ENCODE results near the gene PDCD1.

DNA sequence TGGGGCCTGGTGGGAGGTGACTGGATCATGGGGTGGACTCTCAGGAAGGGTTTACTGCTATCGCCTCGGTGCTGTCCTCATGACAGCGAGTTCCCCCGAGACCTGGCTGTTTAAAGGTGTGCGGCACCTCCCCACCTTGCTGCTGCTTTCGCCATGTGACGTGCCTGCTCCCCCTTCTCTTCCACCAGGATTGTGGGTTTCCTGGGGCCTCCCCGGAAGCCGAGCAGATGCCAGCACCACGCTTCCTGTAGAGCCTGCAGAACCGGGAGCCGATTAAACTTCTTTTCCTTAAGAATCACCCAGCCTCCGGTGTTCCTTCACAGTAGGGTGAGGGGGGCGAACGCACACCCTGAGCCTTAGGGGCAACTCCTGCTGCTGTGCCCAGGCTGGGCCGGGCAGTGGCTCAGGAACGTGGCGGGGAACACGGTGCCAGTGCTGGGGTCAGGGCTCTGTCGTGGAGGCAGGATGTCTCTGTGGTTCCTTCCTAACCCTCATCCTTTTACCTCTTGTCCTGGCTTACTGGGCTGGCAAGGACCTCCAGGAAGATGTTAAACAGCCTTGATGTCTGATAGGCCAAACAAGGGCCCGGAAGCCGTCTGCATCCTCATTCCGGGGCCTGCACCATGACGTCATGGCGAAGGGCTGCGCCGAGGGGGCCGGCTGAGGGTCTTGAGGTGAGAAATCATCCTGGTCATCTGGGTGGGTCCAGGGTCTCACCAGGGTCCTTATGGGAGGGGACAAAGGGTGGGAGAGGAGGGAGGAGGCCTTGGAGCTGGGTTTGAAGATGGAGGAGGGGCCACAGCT, 37.0 kb downstream of the PDCD1 start:
- TF ChIP-seq POLR2AphosphoS5 (IDR thresholded peaks at IDR 0.05; ENCODE audit: low read depth, low read length) (no peak), REST (IDR thresholded peaks at IDR 0.05; ENCODE audit: insufficient read depth in 1 of 2, low read depth in 2 of 2, low read length in 2 of 2) (no peak), FOXP2 (optimal IDR thresholded peaks at IDR 0.05; ENCODE audit: borderline replicate concordance, extremely low read depth, extremely low read length, insufficient read depth) (peak; percentile 10)

Data from PFSK-1 (cell line).